C4-2B (cell line): Measurements from ENCODE around the gene DMRTB1.

Source experiments
- ZFX ChIP-seq: fragments of 450-650 bp; IDR thresholded peaks from 2 replicates; pipeline ENCODE4 v1.6.1; 2017
- TF ChIP-seq, protein P1 (sequence below): fragments of 450-650 bp; conservative IDR thresholded peaks from 2 replicates; pipeline ENCODE4 v1.5.1; 2017; ENCODE audit warnings: mild to moderate bottlenecking

DNA sequence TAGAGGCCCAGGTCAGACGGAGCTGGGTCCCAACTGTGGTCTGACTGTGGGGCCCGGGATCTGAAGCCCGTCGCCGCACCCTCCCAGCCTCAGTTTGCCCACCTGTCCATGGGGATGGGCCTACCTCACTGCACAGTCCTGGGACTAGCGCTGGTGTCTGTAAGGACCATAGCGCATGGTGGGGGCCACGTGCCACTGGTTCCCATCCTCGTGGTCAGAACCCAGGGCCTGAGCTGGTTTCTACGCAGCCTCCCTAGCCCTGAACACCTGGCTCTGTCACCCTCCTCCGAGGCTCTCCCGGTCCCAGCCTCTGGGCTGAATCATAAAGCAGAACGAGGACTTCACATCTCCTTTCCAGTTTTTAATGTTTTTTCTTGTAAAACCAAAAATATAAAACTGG, 46.7 kb downstream of the DMRTB1 start:
- TF ChIP-seq, protein P1, sequence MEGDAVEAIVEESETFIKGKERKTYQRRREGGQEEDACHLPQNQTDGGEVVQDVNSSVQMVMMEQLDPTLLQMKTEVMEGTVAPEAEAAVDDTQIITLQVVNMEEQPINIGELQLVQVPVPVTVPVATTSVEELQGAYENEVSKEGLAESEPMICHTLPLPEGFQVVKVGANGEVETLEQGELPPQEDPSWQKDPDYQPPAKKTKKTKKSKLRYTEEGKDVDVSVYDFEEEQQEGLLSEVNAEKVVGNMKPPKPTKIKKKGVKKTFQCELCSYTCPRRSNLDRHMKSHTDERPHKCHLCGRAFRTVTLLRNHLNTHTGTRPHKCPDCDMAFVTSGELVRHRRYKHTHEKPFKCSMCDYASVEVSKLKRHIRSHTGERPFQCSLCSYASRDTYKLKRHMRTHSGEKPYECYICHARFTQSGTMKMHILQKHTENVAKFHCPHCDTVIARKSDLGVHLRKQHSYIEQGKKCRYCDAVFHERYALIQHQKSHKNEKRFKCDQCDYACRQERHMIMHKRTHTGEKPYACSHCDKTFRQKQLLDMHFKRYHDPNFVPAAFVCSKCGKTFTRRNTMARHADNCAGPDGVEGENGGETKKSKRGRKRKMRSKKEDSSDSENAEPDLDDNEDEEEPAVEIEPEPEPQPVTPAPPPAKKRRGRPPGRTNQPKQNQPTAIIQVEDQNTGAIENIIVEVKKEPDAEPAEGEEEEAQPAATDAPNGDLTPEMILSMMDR, result no peak
- TF ChIP-seq ZFX, result no peak
